Jurkat, Clone E6-1 (cell line): Measurements from ENCODE around the gene ENO3.

Experiments
- DNase-seq: peaks from one replicate; pipeline ENCODE4 v3.0.0-alpha.2; 2011; ENCODE audit warnings: low read depth, low spot score
- H3K4me3 ChIP-seq: 2 replicates; pipeline ENCODE4 v1.5.1; 2011; ENCODE audit warnings: mild to moderate bottlenecking, low read length, control low read depth, moderate library complexity

Gene ENO3

GRCh38 chr17:4998027-4998731 is 47.3 kb downstream of the ENO3 start:
- DNase-seq, result no peak
- H3K4me3 ChIP-seq, result peak overlapping the region; percentile 66

GRCh38 chr17:4998732-4999429 is 48.0 kb downstream of the ENO3 start:
- H3K4me3 ChIP-seq, result peak overlapping the region; percentile 66
- DNase-seq, result no peak

- DNase-seq, result no peak
- no peak overlapping the region for H3K4me3 ChIP-seq
Observed at GRCh38 chr17:4999430-5000093, 48.6 kb downstream of the ENO3 start.

- H3K4me3 ChIP-seq, result no peak overlapping the region
- DNase-seq, result no peak
Observed at GRCh38 chr17:5000237-5000639, 49.3 kb downstream of the ENO3 start.

GRCh38 chr17:5002121-5002788 is 51.3 kb downstream of the ENO3 start:
- H3K4me3 ChIP-seq, result no peak overlapping the region
- no peak for DNase-seq

GRCh38 chr17:5003214-5003867 is 52.4 kb downstream of the ENO3 start:
- no peak for DNase-seq
- no peak overlapping the region for H3K4me3 ChIP-seq
